Body of pancreas (tissue), 4 donors: ENCODE data around the gene RCOR1. TPM values are rescaled to one million over a fixed set of nuclear protein-coding genes. Genes with fewer than 3 reads are reported as not detected.

ENCODE experiments used
- ATAC-seq: fragments of 150-250 bp; one replicate; pipeline ENCODE4 v1.9.1; 2016
- DNase-seq, 4 donors: peaks; one replicate each; pipeline ENCODE4 v3.0.0-alpha.2; 2019
- H3K27ac ChIP-seq, 4 donors: fragments of 200-600 bp; sonication (generic); 1 replicate in 3 of 4; 2 replicates in 1 of 4; pipeline versions ENCODE4 v1.5.1 to v1.6.1; 2016 to 2019; ENCODE audit warnings: mild to moderate bottlenecking in 1 of 4, mixed read lengths in 1 of 4, moderate library complexity in 1 of 4
- H3K27me3 ChIP-seq, 2 donors: fragments of 200-600 bp; sonication (generic); one replicate each; pipeline ENCODE4 v1.6.0; 2016; ENCODE audit warnings: mild to moderate bottlenecking in 1 of 2
- H3K36me3 ChIP-seq, 2 donors: fragments of 200-600 bp; sonication (generic); replicated peaks in 1 of 2; 2 replicates each; pipeline ENCODE4 v1.5.1; 2016; ENCODE audit warnings: low read depth in 2 of 2; ENCODE audit not compliant: insufficient read depth in 1 of 2
- H3K4me1 ChIP-seq: fragments of 200-600 bp; sonication (generic); one replicate; pipeline ENCODE4 v1.6.0; 2016
- H3K4me3 ChIP-seq, 2 donors: fragments of 200-600 bp; sonication (generic); 1 replicate in 1 of 2; 2 replicates in 1 of 2; pipeline ENCODE4 v1.5.1; 2016 to 2019
- H3K9me3 ChIP-seq, 3 donors: fragments of 200-600 bp; sonication (generic); 1 replicate in 2 of 3; 2 replicates in 1 of 3; pipeline ENCODE4 v1.5.1; 2016
- CTCF ChIP-seq, 7 experiments: fragments of 450-650 bp in 4 of 7; fragments of 200-600 bp in 3 of 7; sonication (generic) in 3 of 7; IDR thresholded peaks; one replicate each; pipeline ENCODE4 v1.5.1; 2016 to 2019; ENCODE audit warnings: antibody characterized with exemption in 7 of 7
- POLR2A ChIP-seq, 3 donors: fragments of 450-650 bp; IDR thresholded peaks; one replicate each; pipeline ENCODE4 v1.6.1; 2016; ENCODE audit warnings: antibody characterized with exemption in 3 of 3, mild to moderate bottlenecking in 2 of 3
- WGBS, 2 donors: methylation state at CpG; one replicate each; pipeline ENCODE4 v1.1.5; 2017; 5-methylcytosine and 5-hydroxymethylcytosine counted together
- intact Hi-C: fragments of 100-400 bp; cut with DNase I; formaldehyde crosslinking; loops from one replicate; pipeline ENCODE4 v1.15.1; 2023
- total RNA-seq, 2 donors: library from RNA; depleted of rRNA; stranded (reverse); fragments of >200 nt; gene quantifications; one replicate each; pipeline ENCODE4 v1.1.0, GENCODE V29; 2016

The RCOR1 gene
- total RNA-seq, 2 donors from 2014 or later: 6.3 to 6.7 TPM

- H3K27ac ChIP-seq: no peak overlapping the region
- ATAC-seq (no peak), DNase-seq (no peak)
- intact Hi-C loops: no loop called here
- H3K27me3 ChIP-seq: no peaks in the 10 kb centered on the region
- H3K9me3 ChIP-seq: no peaks in the 10 kb centered on the region
- H3K36me3 ChIP-seq: no peaks in the 10 kb centered on the region
- 15 to 54% methylated on average over 1 of the region's 1 CpG for WGBS, 2 donors
- TF ChIP-seq POLR2A (IDR thresholded peaks at IDR 0.05) (no peak), CTCF (IDR thresholded peaks at IDR 0.05) (no peak)
- no peak overlapping the region for H3K4me3 ChIP-seq
- peaks cover 22% of the 10 kb centered on the region for H3K4me1 ChIP-seq
These were observed 34.1 kb downstream of the RCOR1 start for GRCh38 chr14:102626530-102626929.

GRCh38 chr14:102629011-102629444, 36.6 kb downstream of the RCOR1 start:
- intact Hi-C loops: no loop called here
- no peak for ATAC-seq
- 61 to 75% methylated on average over 8 of the region's 8 CpGs for WGBS, 2 donors
- no peak for DNase-seq
- peaks cover 19% of the 10 kb centered on the region for H3K4me1 ChIP-seq
- H3K4me3 ChIP-seq: no peak overlapping the region
- H3K9me3 ChIP-seq: no peaks in the 10 kb centered on the region
- H3K36me3 ChIP-seq: no peaks in the 10 kb centered on the region
- TF ChIP-seq CTCF (IDR thresholded peaks at IDR 0.05) (no peak), POLR2A (IDR thresholded peaks at IDR 0.05) (no peak)
- no peaks in the 10 kb centered on the region for H3K27me3 ChIP-seq
- no peak overlapping the region for H3K27ac ChIP-seq

- ATAC-seq: no peak
- Histone ChIP-seq H3K4me3 (no peak overlapping the region), H3K27ac (no peak overlapping the region), H3K4me1 (peaks cover 19% of the 10 kb centered on the region), H3K9me3 (no peaks in the 10 kb centered on the region), H3K27me3 (no peaks in the 10 kb centered on the region), H3K36me3 (no peaks in the 10 kb centered on the region)
- no peak for DNase-seq
- 80 to 89% methylated on average over 3 of the region's 3 CpGs for WGBS, 2 donors
- TF ChIP-seq CTCF (IDR thresholded peaks at IDR 0.05) (no peak), POLR2A (IDR thresholded peaks at IDR 0.05) (no peak)
- intact Hi-C loops: no loop called here
These were observed 37.4 kb downstream of the RCOR1 start for GRCh38 chr14:102629808-102630350.

GRCh38 chr14:102630405-102630804, 38.0 kb downstream of the RCOR1 start:
- Histone ChIP-seq H3K27me3 (no peaks in the 10 kb centered on the region), H3K36me3 (no peaks in the 10 kb centered on the region), H3K9me3 (no peaks in the 10 kb centered on the region), H3K4me3 (no peak overlapping the region), H3K4me1 (peaks cover 19% of the 10 kb centered on the region), H3K27ac (no peak overlapping the region)
- TF ChIP-seq POLR2A (IDR thresholded peaks at IDR 0.05) (no peak), CTCF (IDR thresholded peaks at IDR 0.05) (no peak)
- peak; percentile 45 for ATAC-seq
- intact Hi-C loops: no loop called here
- 51% methylated on average over 5 of the region's 5 CpGs for WGBS, 2 donors
- no peak for DNase-seq

- TF ChIP-seq POLR2A (IDR thresholded peaks at IDR 0.05) (no peak), CTCF (IDR thresholded peaks at IDR 0.05) (no peak)
- H3K9me3 ChIP-seq: no peaks in the 10 kb centered on the region
- H3K4me1 ChIP-seq: peaks cover 19% of the 10 kb centered on the region
- no peak overlapping the region for H3K27ac ChIP-seq
- ATAC-seq: no peak
- H3K27me3 ChIP-seq: no peaks in the 10 kb centered on the region
- H3K36me3 ChIP-seq: no peaks in the 10 kb centered on the region
- H3K4me3 ChIP-seq: no peak overlapping the region
- 73 to 81% methylated on average over 5 to 8 of the region's 8 CpGs for WGBS, 2 donors
- intact Hi-C loops: no loop called here
- DNase-seq: no peak
These were observed 38.4 kb downstream of the RCOR1 start for GRCh38 chr14:102630881-102631280.
